ENCODE data around the gene NR1I3. TPM values are rescaled to one million over a fixed set of nuclear protein-coding genes. Genes with fewer than 3 reads are reported as not detected.

Gene NR1I3
- total RNA-seq, 4 donors from 2014 or later: not detected

GRCh38 chr1:161189036-161189435 lies 49.0 kb downstream of the NR1I3 start:
- no peak for DNase-seq
- no peaks in the 10 kb centered on the region for H3K9me3 ChIP-seq
- no peak for ATAC-seq
- H3K4me1 ChIP-seq: peaks cover 21 to 24% of the 10 kb centered on the region in 2 donors
- H3K36me3 ChIP-seq: no peaks in the 10 kb centered on the region
- H3K4me3 ChIP-seq: no peak overlapping the region
- intact Hi-C loops (cut with DNase I; ENCODE audit: low total_unique reads): no loop called here
- H3K27ac ChIP-seq: no peak overlapping the region
- TF ChIP-seq CTCF (IDR thresholded peaks at IDR 0.05 in 4 of 5, conservative IDR thresholded peaks at IDR 0.05 in 1 of 5): no peak
- TF ChIP-seq POLR2A (IDR thresholded peaks at IDR 0.05): no peak
- in situ Hi-C loops (cut with MboI; ENCODE audit: low sequenced_read_pairs in 4 of 4): loop anchor here in 1 of 4 donors (25.0 kb wide), 1 partner anchor 573 kb away; the partner anchor contains the start of gene ATF6
- H3K27me3 ChIP-seq: no peaks in the 10 kb centered on the region

GRCh38 chr1:161188381-161188780 lies 49.6 kb downstream of the NR1I3 start:
- TF ChIP-seq CTCF (IDR thresholded peaks at IDR 0.05 in 4 of 5, conservative IDR thresholded peaks at IDR 0.05 in 1 of 5): no peak
- TF ChIP-seq POLR2A (IDR thresholded peaks at IDR 0.05): no peak
- Histone ChIP-seq H3K9me3 (no peaks in the 10 kb centered on the region), H3K27ac (no peak overlapping the region), H3K36me3 (no peaks in the 10 kb centered on the region), H3K4me3 (no peak overlapping the region), H3K4me1 (peaks cover 21% of the 10 kb centered on the region in 2 donors), H3K27me3 (no peaks in the 10 kb centered on the region)
- in situ Hi-C loops (cut with MboI; ENCODE audit: low sequenced_read_pairs in 4 of 4): loop anchor here in 1 of 4 donors (25.0 kb wide), 1 partner anchor 574 kb away; the partner anchor contains the start of gene ATF6
- intact Hi-C loops (cut with DNase I; ENCODE audit: low total_unique reads): no loop called here
- no peak for ATAC-seq
- DNase-seq: no peak

GRCh38 chr1:161187311-161187710 lies 50.7 kb downstream of the NR1I3 start:
- H3K27me3 ChIP-seq: no peaks in the 10 kb centered on the region
- TF ChIP-seq CTCF (IDR thresholded peaks at IDR 0.05 in 4 of 5, conservative IDR thresholded peaks at IDR 0.05 in 1 of 5): no peak
- no peak for TF ChIP-seq POLR2A (IDR thresholded peaks at IDR 0.05)
- H3K36me3 ChIP-seq: no peaks in the 10 kb centered on the region
- intact Hi-C loops (cut with DNase I; ENCODE audit: low total_unique reads) (no loop called here), in situ Hi-C loops (cut with MboI; ENCODE audit: low sequenced_read_pairs in 4 of 4) (loop anchor here in 1 of 4 donors (25.0 kb wide), 1 partner anchor 575 kb away; the partner anchor contains the start of gene ATF6)
- no peaks in the 10 kb centered on the region for H3K9me3 ChIP-seq
- no peak for ATAC-seq
- no peak for DNase-seq
- H3K4me1 ChIP-seq: peaks cover 21% of the 10 kb centered on the region in 2 donors
- H3K4me3 ChIP-seq: no peak overlapping the region
- no peak overlapping the region for H3K27ac ChIP-seq

GRCh38 chr1:161185732-161186311 lies 52.2 kb downstream of the NR1I3 start:
- in situ Hi-C loops (cut with MboI; ENCODE audit: low sequenced_read_pairs in 4 of 4): loop anchor here in 1 of 4 donors (25.0 kb wide), 1 partner anchor 576 kb away; the partner anchor contains the start of gene ATF6
- ATAC-seq (peak in 1 of 2 donors; percentile 10), DNase-seq (no peak)
- Histone ChIP-seq H3K4me1 (peaks cover 21% of the 10 kb centered on the region in 2 donors), H3K36me3 (no peaks in the 10 kb centered on the region), H3K9me3 (no peaks in the 10 kb centered on the region), H3K27me3 (no peaks in the 10 kb centered on the region), H3K27ac (peak overlapping the region; percentile 61 to 77 (median 69)), H3K4me3 (no peak overlapping the region)
- TF ChIP-seq POLR2A (IDR thresholded peaks at IDR 0.05) (no peak), CTCF (IDR thresholded peaks at IDR 0.05 in 4 of 5, conservative IDR thresholded peaks at IDR 0.05 in 1 of 5) (no peak)
- intact Hi-C loops (cut with DNase I; ENCODE audit: low total_unique reads): no loop called here

Measured in gastrocnemius medialis (tissue), 4 donors.